Dendritic cell treated with granulocyte-macrophage colony-stimulating factor and Interleukin-4, amounts not matched to agents 40 ng/mL and 50 ng/mL, for 4 days (primary cell): ENCODE results near the gene GPC1.
"Not testable (repeated sequence)": the region's sequence is repeated elsewhere in the genome, so short reads cannot be mapped to it uniquely, and the experiment has no call there.

Experiments
- H3K27ac Mint-ChIP-seq: one replicate; pipeline ENCODE4 v1.8.0; 2022; ENCODE audit warnings: mild to moderate bottlenecking, mixed read lengths
- H3K27me3 Mint-ChIP-seq: one replicate; pipeline ENCODE4 v1.8.0; 2022; ENCODE audit warnings: mild to moderate bottlenecking, mixed read lengths
- H3K36me3 Mint-ChIP-seq: one replicate; pipeline ENCODE4 v1.8.0; 2022; ENCODE audit warnings: low read depth, mixed read lengths
- H3K4me1 Mint-ChIP-seq: one replicate; pipeline ENCODE4 v1.8.0; 2022; ENCODE audit warnings: low read depth, mixed read lengths
- H3K4me3 Mint-ChIP-seq: one replicate; pipeline ENCODE4 v1.8.0; 2022; ENCODE audit warnings: mild to moderate bottlenecking, moderate library complexity, mixed read lengths
- H3K9me3 Mint-ChIP-seq: one replicate; pipeline ENCODE4 v1.8.0; 2022; ENCODE audit warnings: mixed read lengths
- intact Hi-C: fragments of 100-400 bp; cut with micrococcal nuclease; formaldehyde crosslinking; loops from one replicate; pipeline ENCODE4 v1.15.0; 2022

GPC1 gene

DNA sequence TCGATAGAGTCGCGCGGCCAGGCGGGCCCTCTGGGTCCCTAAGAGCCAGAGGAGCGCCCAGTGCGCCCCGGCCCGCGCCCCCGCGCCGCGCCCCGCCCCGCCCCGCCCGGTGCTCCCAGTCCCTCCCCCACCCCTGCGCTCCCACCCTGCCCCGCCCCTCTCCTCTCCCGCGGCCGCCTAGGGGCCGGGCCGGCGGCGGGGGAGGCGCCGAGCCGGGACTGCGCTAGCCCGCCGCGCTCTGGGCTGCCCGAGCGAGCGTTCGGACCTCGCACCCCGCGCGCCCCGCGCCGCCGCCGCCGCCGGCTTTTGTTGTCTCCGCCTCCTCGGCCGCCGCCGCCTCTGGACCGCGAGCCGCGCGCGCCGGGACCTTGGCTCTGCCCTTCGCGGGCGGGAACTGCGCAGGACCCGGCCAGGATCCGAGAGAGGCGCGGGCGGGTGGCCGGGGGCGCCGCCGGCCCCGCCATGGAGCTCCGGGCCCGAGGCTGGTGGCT lies at the start of gene GPC1:
Gene GPC1 (plus strand): TSS at position 207 of the 491 bp plus-strand sequence. CDS start 256 bp downstream, at position 463.
- intact Hi-C loops, result loop anchor here (5.0 kb wide), 1 partner anchor 203 kb away; no protein-coding TSS in a partner anchor
- Mint-ChIP-seq H3K27ac (no peak within 1 kb of the TSS), H3K27me3 (peaks cover 59% of the 10 kb centered on the region), H3K4me1 (peaks cover 6% of the 10 kb centered on the region), H3K4me3 (peak within 1 kb of the TSS; percentile 67), H3K9me3 (no peaks in the 10 kb centered on the region), H3K36me3 (no peaks in the 10 kb centered on the region)

GRCh38 chr2:240386326-240386725 lies 49.1 kb upstream of the GPC1 start:
- no peak overlapping the region for H3K27ac Mint-ChIP-seq
- H3K4me3 Mint-ChIP-seq, result no peak overlapping the region
- intact Hi-C loops, result no loop called here
- H3K4me1 Mint-ChIP-seq, result no peaks in the 10 kb centered on the region
- no peaks in the 10 kb centered on the region for H3K36me3 Mint-ChIP-seq
- H3K27me3 Mint-ChIP-seq, result no peaks in the 10 kb centered on the region
- no peaks in the 10 kb centered on the region for H3K9me3 Mint-ChIP-seq

DNA sequence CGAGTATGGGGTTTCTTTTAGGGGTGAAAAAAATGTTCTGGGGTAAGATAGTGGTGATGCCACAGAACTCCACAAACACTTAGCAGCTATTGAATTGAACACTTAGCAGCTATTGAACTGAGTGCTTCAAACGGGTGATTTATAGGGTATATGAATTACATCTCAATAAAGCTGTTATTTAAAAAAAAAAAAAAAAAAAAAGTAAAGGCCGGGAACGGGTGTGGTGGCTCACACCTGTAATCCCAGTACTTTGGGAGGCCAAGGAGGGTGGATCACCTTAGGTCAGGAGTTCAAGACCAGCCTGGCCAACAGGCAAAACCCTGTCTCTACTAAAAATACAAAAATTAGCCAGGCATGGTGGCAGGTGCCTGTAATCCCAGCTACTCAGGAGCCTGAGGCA lies 48.7 kb upstream of the GPC1 start:
- H3K4me1 Mint-ChIP-seq, H3K27ac Mint-ChIP-seq, H3K27me3 Mint-ChIP-seq, intact Hi-C loops, H3K36me3 Mint-ChIP-seq, H3K4me3 Mint-ChIP-seq, H3K9me3 Mint-ChIP-seq: not testable (repeated sequence)

- Mint-ChIP-seq H3K27ac (no peak overlapping the region), H3K4me3 (no peak overlapping the region), H3K27me3 (no peaks in the 10 kb centered on the region), H3K4me1 (no peaks in the 10 kb centered on the region), H3K36me3 (no peaks in the 10 kb centered on the region), H3K9me3 (no peaks in the 10 kb centered on the region)
- intact Hi-C loops, result no loop called here
Observed at GRCh38 chr2:240387325-240387668, 48.2 kb upstream of the GPC1 start.

GRCh38 chr2:240387669-240388358 lies 47.6 kb upstream of the GPC1 start:
- Mint-ChIP-seq H3K4me3 (no peak overlapping the region), H3K27ac (no peak overlapping the region), H3K4me1 (no peaks in the 10 kb centered on the region), H3K36me3 (no peaks in the 10 kb centered on the region), H3K9me3 (no peaks in the 10 kb centered on the region), H3K27me3 (no peaks in the 10 kb centered on the region)
- intact Hi-C loops, result no loop called here

DNA sequence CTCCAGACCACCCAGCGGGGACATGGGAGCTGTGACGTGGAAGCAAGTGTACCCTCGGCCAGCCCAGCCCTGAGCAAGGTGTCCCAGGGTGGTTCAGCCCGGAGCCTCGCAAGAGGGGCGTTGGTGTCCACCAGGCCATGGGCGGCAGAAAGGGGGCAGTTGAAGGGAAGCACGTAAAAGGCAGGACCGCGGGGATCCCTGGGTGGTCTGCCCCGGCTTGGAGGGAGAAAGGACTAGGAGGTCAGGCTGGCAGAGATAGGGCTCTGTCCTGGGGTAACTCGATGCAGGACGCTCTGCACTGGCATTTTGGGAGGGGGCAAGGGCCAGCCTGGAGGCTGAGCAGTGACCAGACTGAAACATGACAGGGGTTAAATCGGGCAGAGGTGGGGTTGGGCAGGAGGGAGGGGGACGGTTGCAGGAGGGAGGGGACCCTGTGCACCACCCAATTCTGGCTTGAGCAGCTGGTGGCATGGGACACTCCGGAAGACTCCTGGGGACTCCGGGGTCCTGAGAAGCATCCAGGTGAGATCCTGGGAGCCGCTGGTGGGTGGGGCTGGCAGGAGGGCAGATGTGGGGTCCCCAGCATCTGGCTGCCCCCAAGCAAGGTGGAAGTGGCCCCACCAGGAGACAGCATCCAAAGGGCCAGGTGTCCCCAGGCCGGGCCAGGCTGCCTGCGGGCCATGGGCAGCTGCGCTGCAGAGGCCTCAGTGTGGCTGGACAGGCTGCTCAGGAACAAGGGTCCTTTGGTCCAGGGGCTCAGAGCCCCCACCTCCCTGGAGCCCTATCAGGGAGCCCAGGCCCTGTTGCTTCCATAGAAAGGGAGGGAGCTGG lies 46.8 kb upstream of the GPC1 start:
- H3K27ac Mint-ChIP-seq, result no peak overlapping the region
- no peaks in the 10 kb centered on the region for H3K27me3 Mint-ChIP-seq
- no peaks in the 10 kb centered on the region for H3K9me3 Mint-ChIP-seq
- H3K4me3 Mint-ChIP-seq, result no peak overlapping the region
- intact Hi-C loops, result no loop called here
- no peaks in the 10 kb centered on the region for H3K4me1 Mint-ChIP-seq
- no peaks in the 10 kb centered on the region for H3K36me3 Mint-ChIP-seq

- Mint-ChIP-seq H3K27me3 (no peaks in the 10 kb centered on the region), H3K4me1 (no peaks in the 10 kb centered on the region), H3K9me3 (no peaks in the 10 kb centered on the region), H3K4me3 (no peak overlapping the region), H3K27ac (no peak overlapping the region), H3K36me3 (no peaks in the 10 kb centered on the region)
- intact Hi-C loops, result no loop called here
Observed at GRCh38 chr2:240389302-240389805, 46.1 kb upstream of the GPC1 start.

DNA sequence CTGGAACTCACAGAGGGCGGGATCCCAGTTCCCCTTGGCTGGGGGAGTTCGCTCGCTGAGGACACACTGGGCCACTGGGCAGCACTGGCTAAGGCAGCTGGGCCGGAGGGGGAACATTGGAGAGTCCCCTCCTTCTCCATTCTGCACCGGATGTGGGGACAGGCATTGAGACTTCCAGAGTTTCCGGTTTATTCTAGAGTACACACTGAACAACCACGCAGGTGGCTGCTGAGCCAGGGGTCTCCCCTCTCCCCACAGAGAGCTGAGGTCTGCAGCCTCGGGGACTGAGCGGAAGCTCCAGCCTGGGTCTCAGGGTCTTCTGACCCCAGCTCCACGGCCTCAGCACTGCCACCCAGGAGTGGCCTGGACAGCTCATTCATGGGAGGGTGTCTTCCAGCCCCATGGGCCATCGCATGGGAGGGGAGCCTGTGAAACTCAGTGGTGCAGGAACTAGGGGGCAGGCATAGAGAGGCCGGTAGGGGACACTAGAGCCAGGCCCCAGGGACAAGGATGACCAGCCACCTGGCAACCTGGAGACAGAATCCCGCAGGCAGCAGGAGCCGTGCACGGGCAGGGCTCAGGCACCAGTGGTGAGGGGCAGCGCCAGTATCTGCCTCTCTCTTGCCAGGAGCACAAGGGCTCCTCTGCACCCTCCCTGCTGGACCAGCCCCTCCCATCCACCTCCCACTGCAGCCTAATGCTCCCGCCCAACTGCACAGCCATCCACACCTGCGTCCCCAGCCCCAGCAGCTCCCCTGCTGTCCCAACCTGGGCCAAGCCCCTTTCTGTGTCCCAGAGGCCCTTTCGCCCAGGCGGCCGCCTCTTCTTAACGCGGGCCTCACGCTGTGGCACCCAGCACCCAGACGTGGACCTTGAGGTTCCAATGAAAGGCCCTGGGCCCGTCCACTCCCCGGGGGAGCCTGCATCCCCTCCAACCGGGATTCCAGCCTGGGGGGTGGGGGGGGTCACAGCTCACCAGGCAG lies 45.1 kb upstream of the GPC1 start:
- Mint-ChIP-seq H3K27me3 (no peaks in the 10 kb centered on the region), H3K36me3 (no peaks in the 10 kb centered on the region), H3K4me1 (no peaks in the 10 kb centered on the region), H3K4me3 (no peak overlapping the region), H3K9me3 (no peaks in the 10 kb centered on the region), H3K27ac (no peak overlapping the region)
- intact Hi-C loops, result no loop called here

GRCh38 chr2:240391111-240392051 lies 44.1 kb upstream of the GPC1 start:
- no peaks in the 10 kb centered on the region for H3K36me3 Mint-ChIP-seq
- H3K9me3 Mint-ChIP-seq, result no peaks in the 10 kb centered on the region
- no peaks in the 10 kb centered on the region for H3K4me1 Mint-ChIP-seq
- no peaks in the 10 kb centered on the region for H3K27me3 Mint-ChIP-seq
- no peak overlapping the region for H3K4me3 Mint-ChIP-seq
- H3K27ac Mint-ChIP-seq, result no peak overlapping the region
- intact Hi-C loops, result no loop called here

GRCh38 chr2:240392084-240392947 lies 43.1 kb upstream of the GPC1 start:
- H3K27ac Mint-ChIP-seq, result no peak overlapping the region
- H3K36me3 Mint-ChIP-seq, result no peaks in the 10 kb centered on the region

DNA sequence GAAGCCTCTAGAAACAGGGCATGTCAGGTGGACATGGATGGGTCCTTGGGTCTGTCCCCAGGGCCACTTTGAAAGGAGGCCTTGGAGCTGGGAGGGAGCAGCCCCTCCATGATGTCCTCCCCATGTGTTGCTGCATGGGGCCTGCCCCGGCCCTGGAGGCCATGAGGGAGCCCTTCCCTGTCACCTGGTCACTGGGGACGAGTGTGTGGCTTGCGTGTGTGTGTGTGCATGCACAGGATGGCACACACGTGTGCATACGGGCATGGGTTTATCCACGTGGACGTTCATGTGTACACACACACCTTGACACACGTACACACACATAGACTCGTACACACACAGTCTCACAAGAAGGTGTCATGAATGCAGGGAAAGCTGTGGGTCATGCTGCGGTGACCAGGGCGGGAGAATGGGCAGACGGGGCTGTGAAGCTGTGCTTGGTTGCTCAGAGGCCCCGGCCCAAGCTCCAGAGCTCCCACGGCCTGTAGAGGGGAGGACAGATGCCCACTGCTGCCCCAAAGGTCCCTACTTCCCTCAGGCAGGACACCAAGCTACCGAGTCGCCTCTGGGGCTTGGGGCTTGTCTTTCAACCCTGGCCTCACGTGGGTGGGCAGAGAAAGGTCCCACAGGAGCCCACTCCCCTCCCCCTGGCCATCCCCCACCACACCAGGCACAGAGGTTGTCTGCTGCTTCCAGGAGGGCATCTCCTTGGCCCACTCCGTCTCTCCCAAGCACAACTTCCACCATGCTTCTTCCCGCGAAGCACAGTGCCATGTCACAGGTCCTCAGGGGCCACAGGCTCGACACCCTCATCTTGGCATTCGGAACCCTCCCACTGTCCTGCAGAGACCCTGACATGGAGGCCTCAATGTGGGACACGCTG lies 42.3 kb upstream of the GPC1 start:
- Mint-ChIP-seq H3K4me1 (no peaks in the 10 kb centered on the region), H3K36me3 (no peaks in the 10 kb centered on the region), H3K27me3 (no peaks in the 10 kb centered on the region), H3K9me3 (no peaks in the 10 kb centered on the region), H3K27ac (no peak overlapping the region), H3K4me3 (no peak overlapping the region)
- intact Hi-C loops, result no loop called here

More at GRCh38 chr2:240392084-240392947, 43.1 kb upstream of the GPC1 start:
- no peaks in the 10 kb centered on the region for H3K27me3 Mint-ChIP-seq
- H3K4me3 Mint-ChIP-seq, result no peak overlapping the region
- H3K9me3 Mint-ChIP-seq, result no peaks in the 10 kb centered on the region
- intact Hi-C loops, result no loop called here
- H3K4me1 Mint-ChIP-seq, result no peaks in the 10 kb centered on the region
